ENCODE measurements around the gene DFFB. TPM values are rescaled to one million over a fixed set of nuclear protein-coding genes. Genes with fewer than 3 reads are reported as not detected.
A peak's percentile ranks its signal among the peaks of the same experiment; 100 is the strongest.
"Not testable (repeated sequence)": the region's sequence is repeated elsewhere in the genome, so short reads cannot be mapped to it uniquely, and the experiment has no call there.

DFFB gene
- total RNA-seq, 2 experiments from 2014 or later = 10.6 to 12.5 TPM

DNA sequence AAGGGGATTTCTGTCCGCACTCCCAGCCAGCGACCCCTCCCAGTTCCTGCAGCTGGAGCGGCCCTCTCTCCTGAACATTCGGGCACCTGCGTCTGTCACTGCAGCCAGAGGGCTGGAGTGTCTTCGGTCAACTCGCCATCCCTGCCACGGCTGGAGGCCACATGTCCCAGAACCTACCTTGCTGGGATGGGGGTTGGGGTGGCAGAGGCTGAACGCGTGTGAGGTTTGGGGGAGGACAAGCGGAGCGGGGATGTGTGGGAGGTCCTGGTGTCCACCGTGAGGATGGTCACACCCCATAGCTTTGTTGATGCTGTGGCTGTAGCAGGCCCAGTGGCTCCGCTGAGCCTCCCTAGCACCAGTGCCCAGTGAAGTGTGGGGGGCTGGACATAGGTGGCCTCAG is 57.6 kb downstream of the DFFB start:
- Mint-ChIP-seq H3K27ac (no peak overlapping the region), H3K4me1 (peaks cover 3% of the 10 kb centered on the region), H3K9me3 (no peaks in the 10 kb centered on the region), H3K36me3 (ENCODE audit: low read depth) (no peaks in the 10 kb centered on the region), H3K27me3 (no peaks in the 10 kb centered on the region), H3K4me3 (no peak overlapping the region)
- POLR2A ChIA-PET = no interaction called here
- DNase-seq = no peak
- CTCF ChIA-PET = no interaction called here

DNA sequence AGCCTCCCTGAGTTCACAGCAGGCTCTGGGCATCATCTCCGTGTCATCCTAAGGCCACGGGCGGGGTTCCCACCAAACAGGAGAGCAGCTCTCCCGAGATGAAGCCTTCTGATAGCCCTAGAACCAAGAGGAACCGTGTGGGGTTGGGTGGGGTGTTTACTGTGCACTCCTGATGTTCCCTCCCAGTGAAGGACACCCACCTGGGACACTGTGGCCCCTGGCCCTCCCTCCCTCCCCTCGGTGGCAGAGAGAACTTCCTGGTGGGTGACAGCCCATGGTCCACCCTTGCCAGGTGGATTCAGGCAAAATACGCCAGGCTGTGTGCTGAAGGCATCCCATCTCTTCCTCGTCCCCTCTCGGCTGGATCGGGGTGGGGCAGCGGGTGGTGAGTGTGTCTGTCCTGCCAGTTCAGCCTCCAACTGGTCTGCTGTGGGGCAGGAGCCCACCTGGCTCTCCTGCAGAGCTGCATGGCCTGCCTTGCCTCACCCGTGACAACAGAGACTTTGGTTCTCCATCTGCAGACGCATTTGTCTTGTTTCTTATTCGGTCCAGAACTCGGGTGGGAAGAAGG is 58.4 kb downstream of the DFFB start:
- POLR2A ChIA-PET = no interaction called here
- H3K4me3 Mint-ChIP-seq = no peak overlapping the region

DNA sequence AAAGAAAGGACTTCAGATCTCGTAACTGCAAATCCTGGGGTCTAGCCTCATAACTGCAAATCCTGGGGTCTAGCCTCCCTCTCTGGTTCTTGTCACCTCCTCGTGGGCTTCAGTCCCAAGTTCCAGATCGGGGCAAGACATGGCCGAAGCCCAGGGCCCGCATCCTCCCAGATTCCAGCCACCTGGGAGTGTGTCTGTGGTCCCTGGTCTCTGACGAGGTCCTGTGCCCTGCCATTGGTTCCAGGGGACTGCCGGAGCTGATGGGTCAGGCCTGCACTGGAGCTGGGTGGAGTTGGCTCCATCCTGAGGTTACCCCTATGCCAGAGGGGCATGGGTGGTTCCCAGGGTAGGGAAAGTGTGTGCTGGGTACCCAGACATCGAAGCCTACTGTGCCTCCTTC is 60.5 kb downstream of the DFFB start:
- Mint-ChIP-seq H3K4me1 (peaks cover 9% of the 10 kb centered on the region), H3K9me3 (no peaks in the 10 kb centered on the region), H3K36me3 (ENCODE audit: low read depth) (no peaks in the 10 kb centered on the region), H3K27me3 (no peaks in the 10 kb centered on the region), H3K27ac (no peak overlapping the region), H3K4me3 (no peak overlapping the region)
- POLR2A ChIA-PET = no interaction called here
- DNase-seq = no peak
- CTCF ChIA-PET = no interaction called here

More for the DNA sequence above, 58.4 kb downstream of the DFFB start:
- no peak for DNase-seq
- Mint-ChIP-seq H3K27me3 (no peaks in the 10 kb centered on the region), H3K9me3 (no peaks in the 10 kb centered on the region), H3K4me1 (peaks cover 3% of the 10 kb centered on the region), H3K27ac (no peak overlapping the region), H3K36me3 (ENCODE audit: low read depth) (no peaks in the 10 kb centered on the region)
- CTCF ChIA-PET = no interaction called here

DNA sequence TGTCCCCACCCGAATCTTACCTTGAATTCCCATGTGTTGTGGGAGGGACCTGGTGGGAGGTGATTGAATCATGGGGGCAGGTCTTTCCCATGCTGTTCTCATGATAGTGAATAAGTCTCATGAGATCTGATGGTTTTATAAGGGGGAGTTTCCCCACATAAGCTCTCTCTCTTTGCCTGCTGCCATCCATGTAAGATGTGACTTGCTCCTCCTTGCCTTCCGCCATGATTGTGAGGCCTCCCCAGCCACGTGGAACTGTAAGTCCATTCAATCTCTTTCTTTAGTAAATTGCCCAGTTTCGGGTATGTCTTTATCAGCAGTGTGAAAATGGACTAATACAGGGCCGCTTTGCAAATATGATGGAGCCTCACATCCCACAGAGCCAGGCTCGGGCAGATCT is 61.1 kb downstream of the DFFB start:
- H3K27me3 Mint-ChIP-seq; DNase-seq; H3K4me3 Mint-ChIP-seq; H3K27ac Mint-ChIP-seq; POLR2A ChIA-PET; H3K36me3 Mint-ChIP-seq (ENCODE audit: low read depth); CTCF ChIA-PET; H3K9me3 Mint-ChIP-seq: not testable (repeated sequence)
- peaks cover 11% of the 10 kb centered on the region for H3K4me1 Mint-ChIP-seq

DNA sequence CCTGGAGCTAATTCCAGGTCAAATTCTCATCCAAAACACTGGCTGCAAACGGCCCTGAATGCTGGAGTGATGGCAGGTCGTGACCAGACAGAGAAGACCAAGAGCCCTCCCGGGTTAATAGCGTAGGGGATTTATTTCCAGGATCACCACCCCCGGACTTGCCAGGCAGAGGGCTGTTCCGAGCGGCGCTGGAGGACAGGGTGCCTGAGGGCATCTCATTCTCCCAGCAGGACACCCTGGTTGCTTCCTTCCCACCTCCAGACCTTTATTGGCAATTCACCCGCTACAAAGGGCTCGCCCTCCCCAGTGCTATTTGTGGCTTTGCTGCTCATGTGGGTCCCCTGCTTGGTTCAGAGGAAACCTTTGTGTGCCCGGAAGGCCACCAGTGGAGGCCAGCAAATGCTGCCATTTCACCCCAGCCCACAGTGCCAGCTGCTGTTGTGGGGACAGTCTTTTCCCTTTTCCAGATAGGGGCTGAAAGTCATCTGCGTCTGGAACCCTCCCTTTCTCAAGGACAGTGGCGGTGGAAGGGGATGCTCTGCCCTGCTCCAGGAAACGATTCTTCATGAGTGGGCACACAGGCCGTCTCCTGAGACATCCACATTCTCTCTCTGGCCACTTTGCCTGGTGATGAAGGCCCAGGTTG is 61.8 kb downstream of the DFFB start:
- H3K4me3 Mint-ChIP-seq = no peak overlapping the region
- no peak overlapping the region for H3K27ac Mint-ChIP-seq
- peaks cover 11% of the 10 kb centered on the region for H3K4me1 Mint-ChIP-seq
- H3K9me3 Mint-ChIP-seq = no peaks in the 10 kb centered on the region
- DNase-seq = no peak
- ChIA-PET POLR2A (no interaction called here), CTCF (no interaction called here)
- H3K27me3 Mint-ChIP-seq = no peaks in the 10 kb centered on the region
- no peaks in the 10 kb centered on the region for H3K36me3 Mint-ChIP-seq (ENCODE audit: low read depth)

DNA sequence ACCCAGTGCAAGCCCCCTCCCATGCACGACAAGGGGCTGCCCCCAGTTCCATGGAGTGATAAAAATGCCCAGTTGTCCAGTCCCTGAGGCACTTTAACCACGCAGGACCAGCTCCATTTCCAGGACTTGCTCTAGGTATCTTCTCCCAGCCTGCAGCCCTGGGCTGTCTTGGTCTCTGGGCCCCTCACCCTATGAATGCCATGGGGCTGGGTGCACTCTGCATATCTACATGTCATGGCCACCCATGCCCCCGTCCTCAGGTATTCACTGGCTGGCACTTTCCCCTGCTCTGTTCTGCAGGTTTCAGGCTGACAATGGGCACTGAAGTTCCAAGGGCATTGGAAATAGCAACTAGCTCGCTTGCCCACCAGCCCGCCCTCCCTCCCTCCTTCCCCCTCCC is 62.4 kb downstream of the DFFB start:
- H3K27me3 Mint-ChIP-seq = no peaks in the 10 kb centered on the region
- H3K36me3 Mint-ChIP-seq (ENCODE audit: low read depth) = no peaks in the 10 kb centered on the region
- H3K27ac Mint-ChIP-seq = no peak overlapping the region
- H3K4me3 Mint-ChIP-seq = no peak overlapping the region
- CTCF ChIA-PET = no interaction called here
- no peak for DNase-seq
- POLR2A ChIA-PET = no interaction called here
- no peaks in the 10 kb centered on the region for H3K9me3 Mint-ChIP-seq
- peaks cover 11% of the 10 kb centered on the region for H3K4me1 Mint-ChIP-seq

DNA sequence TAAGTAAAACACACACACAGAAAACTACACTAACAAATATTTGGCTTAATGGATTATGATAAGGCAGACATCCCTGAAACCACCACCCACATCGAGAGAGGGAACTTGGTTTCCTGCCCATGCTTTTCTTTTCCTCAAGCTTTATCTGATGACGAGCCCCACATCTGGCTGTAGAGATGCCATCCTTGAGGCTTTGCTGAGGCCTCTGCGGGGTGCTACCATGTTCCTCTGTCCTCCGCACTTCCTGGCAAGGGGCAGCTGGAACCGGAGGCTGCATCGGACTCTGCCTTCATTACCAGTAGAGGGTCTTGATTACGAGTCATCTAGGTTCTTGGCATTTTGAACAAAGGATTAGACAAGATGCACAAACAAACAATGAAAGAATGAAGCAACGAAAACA is 64.5 kb downstream of the DFFB start:
- no peak for DNase-seq
- Mint-ChIP-seq H3K9me3 (no peaks in the 10 kb centered on the region), H3K4me3 (no peak overlapping the region), H3K4me1 (peaks cover 11% of the 10 kb centered on the region), H3K27me3 (no peaks in the 10 kb centered on the region), H3K36me3 (ENCODE audit: low read depth) (no peaks in the 10 kb centered on the region), H3K27ac (no peak overlapping the region)
- ChIA-PET CTCF (interaction anchor here (0.7 kb wide), 1 partner anchor 117 kb away, joined by 4 read pairs; no protein-coding TSS in a partner anchor), POLR2A (no interaction called here)

DNA sequence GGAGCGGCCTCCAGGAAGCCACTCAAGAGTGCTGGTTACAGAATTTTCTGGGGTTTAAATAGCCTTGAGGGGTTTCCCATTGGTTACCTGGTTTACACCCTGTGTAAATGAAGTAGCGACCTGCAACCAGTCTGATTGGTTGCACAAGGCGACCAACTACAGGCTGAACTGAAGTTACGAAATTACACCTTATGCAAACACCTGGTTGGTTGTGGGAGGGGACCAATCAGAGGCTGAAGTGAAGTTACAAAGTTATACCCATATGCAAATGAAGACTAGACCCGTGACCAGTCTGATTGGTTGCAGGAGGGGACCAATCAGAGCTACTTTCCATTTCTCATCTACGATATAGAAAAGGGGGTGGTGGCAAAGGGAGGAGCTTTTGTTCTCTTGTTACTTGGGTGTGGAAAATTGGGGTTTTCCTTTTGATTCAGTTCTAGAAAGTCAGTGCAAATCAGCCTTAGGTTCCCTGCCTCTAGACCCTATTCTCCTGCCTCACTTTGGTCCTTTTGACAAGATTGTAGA is 65.0 kb downstream of the DFFB start:
- ChIA-PET CTCF (interaction anchor here (0.7 kb wide), 1 partner anchor 118 kb away, joined by 4 read pairs; no protein-coding TSS in a partner anchor), POLR2A (no interaction called here)
- H3K27me3 Mint-ChIP-seq = no peaks in the 10 kb centered on the region
- H3K4me3 Mint-ChIP-seq = no peak overlapping the region
- no peak for DNase-seq
- no peak overlapping the region for H3K27ac Mint-ChIP-seq
- no peaks in the 10 kb centered on the region for H3K36me3 Mint-ChIP-seq (ENCODE audit: low read depth)
- H3K4me1 Mint-ChIP-seq = peaks cover 11% of the 10 kb centered on the region
- H3K9me3 Mint-ChIP-seq = no peaks in the 10 kb centered on the region

DNA sequence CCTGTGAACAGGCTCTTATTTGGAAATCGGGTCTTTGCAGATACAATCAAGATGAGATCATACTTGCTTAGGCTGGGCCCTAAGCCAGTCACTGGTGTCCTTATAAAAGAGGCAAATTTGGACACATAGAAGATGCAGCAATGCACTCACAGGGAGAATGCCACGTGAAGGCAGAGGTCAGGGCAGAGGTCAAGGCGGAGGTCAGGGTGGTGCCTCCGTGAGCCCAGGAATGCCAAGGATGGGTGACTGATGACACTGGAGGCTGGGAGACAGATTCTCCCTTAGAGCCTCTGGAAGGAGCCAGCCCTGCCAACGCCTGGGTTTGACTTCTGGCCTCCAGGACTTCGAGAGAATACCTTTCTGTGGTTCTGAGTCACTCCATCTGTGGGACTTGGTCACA is 65.6 kb downstream of the DFFB start:
- POLR2A ChIA-PET = no interaction called here
- CTCF ChIA-PET = no interaction called here
- peak overlapping the region; percentile 55 for H3K27ac Mint-ChIP-seq
- no peaks in the 10 kb centered on the region for H3K27me3 Mint-ChIP-seq
- DNase-seq = no peak
- H3K9me3 Mint-ChIP-seq = no peaks in the 10 kb centered on the region
- no peak overlapping the region for H3K4me3 Mint-ChIP-seq
- no peaks in the 10 kb centered on the region for H3K36me3 Mint-ChIP-seq (ENCODE audit: low read depth)
- peaks cover 11% of the 10 kb centered on the region for H3K4me1 Mint-ChIP-seq

DNA sequence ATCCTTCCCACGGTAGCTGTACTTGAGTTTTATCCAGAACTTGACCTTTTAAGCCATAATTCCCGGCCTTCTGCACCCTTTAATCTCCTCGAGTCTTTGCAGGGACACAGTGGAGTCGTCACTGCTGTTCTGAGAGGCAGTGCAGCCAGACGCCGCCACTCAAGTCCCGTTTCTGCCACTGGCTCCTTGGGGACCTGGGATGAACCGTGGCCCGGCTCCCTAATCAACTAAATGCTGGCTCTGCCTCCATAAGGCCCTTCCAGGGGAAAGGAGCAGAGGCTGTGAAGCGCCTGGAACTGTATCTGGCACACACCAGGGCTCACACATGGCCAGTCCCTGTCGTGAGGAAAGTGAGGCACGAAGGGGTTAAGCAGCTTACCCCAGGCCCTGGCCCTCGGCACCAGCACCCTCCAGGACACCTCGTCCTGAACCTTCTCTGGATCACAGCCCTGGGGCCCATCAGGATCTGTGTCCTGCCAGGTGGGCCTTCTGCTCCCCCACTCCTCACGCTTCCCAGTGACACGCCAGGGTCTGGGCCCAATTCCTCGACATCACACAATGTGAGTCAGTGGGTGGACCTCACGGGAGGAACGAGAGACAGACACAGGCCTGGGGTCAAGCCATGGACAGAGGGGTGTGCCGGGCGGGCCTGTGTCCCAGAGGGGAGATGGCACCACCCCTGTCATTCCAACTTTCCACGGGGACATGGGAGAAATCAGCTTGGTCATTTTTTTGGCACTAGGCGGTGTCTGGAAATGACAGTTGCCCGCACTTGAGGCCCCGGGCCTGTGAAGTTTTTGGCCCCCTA is 66.3 kb downstream of the DFFB start:
- H3K27me3 Mint-ChIP-seq = no peaks in the 10 kb centered on the region
- H3K4me1 Mint-ChIP-seq = peaks cover 11% of the 10 kb centered on the region
- H3K4me3 Mint-ChIP-seq = no peak overlapping the region
- ChIA-PET CTCF (no interaction called here), POLR2A (no interaction called here)
- H3K27ac Mint-ChIP-seq = no peak overlapping the region
- H3K9me3 Mint-ChIP-seq = no peaks in the 10 kb centered on the region
- DNase-seq = no peak
- no peaks in the 10 kb centered on the region for H3K36me3 Mint-ChIP-seq (ENCODE audit: low read depth)

DNA sequence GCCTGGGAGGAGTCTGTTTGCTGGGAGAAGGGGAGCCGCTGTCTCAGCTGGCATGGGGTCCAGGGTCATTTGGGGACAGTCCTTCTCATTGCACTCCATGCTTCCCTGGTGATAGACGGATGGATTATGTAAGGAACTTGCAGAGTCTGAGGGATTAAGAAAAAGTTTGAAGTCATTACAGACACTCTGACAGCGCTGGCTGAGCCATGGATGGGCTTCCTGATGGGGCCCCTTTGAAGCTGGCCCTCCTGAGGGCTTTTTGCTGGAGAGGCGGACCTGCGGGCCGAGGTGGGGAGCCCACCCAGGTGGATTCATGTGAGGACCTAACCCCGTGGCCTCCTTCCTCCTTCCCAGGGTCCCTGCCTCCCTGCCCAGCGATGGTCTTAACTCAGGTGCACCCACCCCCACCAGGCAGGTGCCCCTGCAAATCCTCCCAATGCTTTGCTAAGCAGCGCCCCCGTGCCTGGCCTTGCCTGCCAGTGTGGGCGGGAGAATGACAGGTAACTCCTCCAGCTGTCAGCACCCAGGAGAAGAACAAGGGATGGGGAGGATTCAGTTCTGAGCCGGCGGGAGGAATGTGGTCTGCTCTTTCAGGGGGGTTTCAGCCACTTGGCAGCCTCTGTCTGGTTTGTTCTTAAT is 67.0 kb downstream of the DFFB start:
- no peak overlapping the region for H3K27ac Mint-ChIP-seq
- no peak for DNase-seq
- H3K9me3 Mint-ChIP-seq = no peaks in the 10 kb centered on the region
- peaks cover 11% of the 10 kb centered on the region for H3K4me1 Mint-ChIP-seq
- H3K4me3 Mint-ChIP-seq = no peak overlapping the region
- no peaks in the 10 kb centered on the region for H3K27me3 Mint-ChIP-seq
- POLR2A ChIA-PET = no interaction called here
- CTCF ChIA-PET = no interaction called here
- no peaks in the 10 kb centered on the region for H3K36me3 Mint-ChIP-seq (ENCODE audit: low read depth)

DNA sequence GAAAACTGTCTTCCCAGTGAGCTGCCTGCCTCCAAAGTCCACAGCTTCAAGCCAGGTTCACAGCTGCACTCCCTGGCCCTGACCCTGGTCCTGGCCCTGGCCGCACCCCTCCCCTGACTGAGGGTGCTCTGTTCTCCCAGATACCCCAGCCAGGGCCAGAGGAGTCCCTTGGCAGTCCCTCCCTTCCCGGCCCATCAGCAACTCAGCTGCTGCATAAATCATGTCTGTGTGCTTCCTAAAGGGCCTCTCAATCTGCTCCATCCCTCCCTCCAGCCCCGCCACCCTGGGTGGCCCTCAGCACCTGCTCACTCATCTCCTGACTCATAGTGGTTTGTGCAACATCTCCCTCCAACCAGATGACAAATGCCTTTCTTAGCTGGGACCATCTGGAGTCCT is 67.5 kb downstream of the DFFB start:
- no peaks in the 10 kb centered on the region for H3K36me3 Mint-ChIP-seq (ENCODE audit: low read depth)
- POLR2A ChIA-PET = no interaction called here
- H3K4me1 Mint-ChIP-seq = peaks cover 11% of the 10 kb centered on the region
- no peak overlapping the region for H3K27ac Mint-ChIP-seq
- no peak for DNase-seq
- no peaks in the 10 kb centered on the region for H3K27me3 Mint-ChIP-seq
- no peaks in the 10 kb centered on the region for H3K9me3 Mint-ChIP-seq
- CTCF ChIA-PET = no interaction called here
- no peak overlapping the region for H3K4me3 Mint-ChIP-seq

DNA sequence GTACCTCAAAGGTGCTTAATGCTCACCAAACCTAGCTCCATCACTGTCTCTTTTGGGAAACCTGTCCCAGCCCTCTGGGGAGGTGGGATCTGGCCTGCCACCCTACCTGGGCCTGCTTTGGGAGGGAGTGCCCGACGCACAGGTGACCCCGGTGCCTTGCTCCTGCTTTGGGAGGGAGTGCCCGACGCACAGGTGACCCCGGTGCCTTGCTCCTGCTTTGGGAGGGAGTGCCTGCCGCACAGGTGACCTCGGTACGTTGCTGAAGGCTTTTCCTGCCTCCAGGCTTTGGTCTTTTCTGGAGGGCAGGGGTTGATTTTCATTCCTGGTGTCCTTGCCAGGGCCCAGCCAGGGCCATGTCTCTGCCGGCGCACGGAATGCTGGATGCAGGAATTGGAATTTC is 68.0 kb downstream of the DFFB start:
- CTCF ChIA-PET = no interaction called here
- H3K27ac Mint-ChIP-seq = no peak overlapping the region
- no peak overlapping the region for H3K4me3 Mint-ChIP-seq
- DNase-seq = no peak
- H3K4me1 Mint-ChIP-seq = peaks cover 13% of the 10 kb centered on the region
- POLR2A ChIA-PET = no interaction called here
- H3K36me3 Mint-ChIP-seq (ENCODE audit: low read depth) = peaks cover under 1% of the 10 kb centered on the region
- H3K9me3 Mint-ChIP-seq = peaks cover 3% of the 10 kb centered on the region
- no peaks in the 10 kb centered on the region for H3K27me3 Mint-ChIP-seq

All from activated CD4-positive, alpha-beta T cell treated with anti-CD3 and anti-CD28 coated beads, Interleukin-2, amount 10 ng/mL, durations not matched to agents 7 days and 5 days (primary cell).